ENCODE measurements around the gene PHF14. TPM values are rescaled to one million over a fixed set of nuclear protein-coding genes. Genes with fewer than 3 reads are reported as not detected.
A peak's percentile ranks its signal among the peaks of the same experiment; 100 is the strongest.
"Not testable (repeated sequence)": the region's sequence is repeated elsewhere in the genome, so short reads cannot be mapped to it uniquely, and the experiment has no call there.

PHF14 gene
- total RNA-seq: 301 TPM

- peak; percentile 94 for DNase-seq
Measured at GRCh38 chr7:10973061-10973941, at the start of gene PHF14. TSS of gene PHF14 (plus strand) at chr7:10973872. CDS start at chr7:10974324, 452 bp downstream.

DNA sequence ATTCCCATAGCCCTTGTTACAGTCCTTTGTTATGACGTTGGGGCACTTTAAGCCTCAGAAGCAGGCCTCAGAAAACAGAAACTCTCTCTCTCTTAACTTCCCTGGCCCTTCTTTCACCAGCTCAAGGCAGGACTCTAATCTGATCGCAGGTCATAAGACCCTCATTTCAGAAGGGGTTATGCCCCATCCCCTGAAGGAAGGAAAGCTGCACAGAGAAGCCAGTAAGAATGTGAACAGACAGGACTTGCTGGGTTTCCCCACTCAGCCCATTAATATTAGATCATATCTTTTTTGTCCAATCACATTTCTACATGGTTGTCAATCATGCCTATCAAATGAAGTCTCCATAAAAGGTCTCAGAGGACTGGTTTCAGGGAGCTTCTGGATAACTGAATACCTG is 49.3 kb upstream of the PHF14 start:
- DNase-seq: no peak

GRCh38 chr7:10928203-10928602 is 45.5 kb upstream of the PHF14 start:
- DNase-seq: not testable (repeated sequence)

- DNase-seq: no peak
Measured at GRCh38 chr7:10930551-10930950, 43.1 kb upstream of the PHF14 start.

GRCh38 chr7:10931161-10931560 is 42.5 kb upstream of the PHF14 start:
- DNase-seq: no peak

DNA sequence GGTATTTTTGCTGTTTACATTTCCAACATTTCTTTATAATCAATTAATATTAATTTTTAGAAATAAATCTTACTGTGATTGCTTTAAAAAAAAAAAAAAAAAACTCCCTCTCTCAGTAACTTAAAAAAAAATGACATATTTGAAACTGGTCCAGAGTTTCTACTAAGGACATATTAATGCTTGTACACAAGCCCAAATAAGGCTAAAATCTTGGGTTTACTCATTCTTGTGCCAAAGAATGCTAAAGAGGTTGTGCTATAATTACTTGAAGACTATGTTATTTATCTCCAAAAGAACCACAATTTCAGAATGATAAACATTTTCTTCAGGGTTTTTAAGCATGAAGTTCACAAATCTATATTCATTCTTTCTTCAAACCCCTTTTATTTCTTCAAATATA is 39.4 kb upstream of the PHF14 start:
- DNase-seq: no peak

DNA sequence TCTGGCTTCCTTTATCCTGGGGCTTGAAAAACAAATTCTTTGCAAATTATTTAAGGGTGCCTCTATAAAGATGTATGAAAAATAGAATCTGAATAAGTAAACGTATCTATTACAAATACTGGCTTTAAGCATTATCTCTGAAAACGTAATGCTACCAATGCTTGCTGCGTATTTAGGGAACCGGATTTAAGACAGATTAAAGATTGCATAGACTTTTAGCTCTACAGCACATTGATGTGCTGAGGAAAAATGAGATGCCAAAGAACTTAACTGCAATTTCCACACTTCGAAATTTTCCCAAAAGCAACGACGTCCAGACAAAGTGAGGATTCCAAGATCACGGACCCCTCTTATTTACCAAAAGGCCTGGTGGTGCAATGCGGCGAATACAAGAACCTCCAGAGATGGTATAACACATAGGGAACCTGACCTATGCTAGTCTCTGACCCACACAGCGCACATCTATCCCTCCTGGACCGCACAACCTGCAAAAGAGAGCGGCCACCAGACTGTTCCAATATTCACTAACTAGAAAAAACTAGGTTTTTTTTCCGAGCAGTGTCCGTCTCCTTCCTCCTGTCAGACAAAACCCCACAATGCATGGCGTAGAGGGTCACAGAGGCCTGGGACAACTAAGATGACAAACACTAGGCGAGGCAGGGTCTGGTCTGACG is 34.3 kb upstream of the PHF14 start:
- DNase-seq: no peak

- peak; percentile 80 for DNase-seq
Measured at GRCh38 chr7:10939911-10940703, 33.6 kb upstream of the PHF14 start.

DNA sequence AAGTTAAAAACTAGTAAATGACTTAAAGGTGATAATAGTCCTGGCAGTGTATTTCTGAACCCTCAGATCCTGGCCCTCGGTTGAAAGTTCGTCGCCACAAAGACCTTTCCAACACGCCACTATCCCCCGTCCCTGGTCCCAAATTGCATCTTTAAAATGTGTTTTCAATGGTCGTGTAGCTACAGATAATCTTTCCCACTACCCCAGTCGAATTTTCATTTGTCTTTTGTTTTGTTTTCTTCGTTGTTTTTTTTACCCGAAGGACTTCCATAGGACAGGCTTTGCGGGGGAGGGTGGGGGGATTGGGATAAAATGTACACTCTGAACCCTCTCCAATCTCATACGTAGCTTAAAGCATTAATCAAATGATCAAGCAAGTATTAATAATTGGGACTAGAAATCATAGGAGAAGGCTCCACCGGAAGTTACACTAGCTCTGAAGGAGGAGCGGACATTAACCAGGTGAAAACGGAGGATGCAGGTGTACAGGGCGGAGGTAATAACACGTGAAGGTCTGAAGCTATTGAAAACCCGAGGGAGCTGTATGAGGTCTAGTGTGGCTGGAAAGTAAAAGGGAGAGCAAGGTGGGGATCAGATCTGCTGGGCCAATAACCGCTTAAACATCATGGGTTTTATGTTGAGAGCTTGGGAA is 32.8 kb upstream of the PHF14 start:
- no peak for DNase-seq

- DNase-seq: no peak
Measured at GRCh38 chr7:10950494-10950893, 23.2 kb upstream of the PHF14 start.

DNA sequence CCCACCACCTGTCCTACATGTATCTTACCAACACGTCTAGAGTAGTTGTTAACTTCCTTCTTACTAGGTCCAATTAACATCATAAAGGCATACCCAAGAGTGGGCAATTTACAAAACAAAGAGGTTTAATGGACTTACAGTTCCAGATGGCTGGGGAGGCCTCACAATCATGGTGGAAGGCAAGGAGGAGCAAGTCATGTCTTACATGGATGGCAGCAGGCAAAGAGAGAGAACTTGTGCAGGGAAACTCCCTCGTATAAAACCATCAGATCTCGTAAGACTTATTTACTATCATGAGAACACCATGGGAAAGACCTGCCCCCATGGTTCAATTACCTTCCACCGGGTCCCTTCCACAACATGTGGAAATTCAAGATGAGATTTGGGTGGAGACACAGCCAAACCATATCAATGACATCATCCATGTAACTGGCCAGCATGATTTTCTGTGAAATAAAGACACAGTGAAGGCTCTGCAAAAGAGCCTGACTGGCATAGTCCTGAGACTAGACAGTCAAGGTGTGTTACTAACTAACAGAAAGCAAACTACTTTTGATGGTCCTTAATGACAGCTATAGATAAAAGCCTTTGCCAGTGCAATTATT is 22.6 kb upstream of the PHF14 start:
- not testable (repeated sequence) for DNase-seq

- DNase-seq: no peak
Measured at GRCh38 chr7:10952588-10952987, 21.1 kb upstream of the PHF14 start.

- not testable (repeated sequence) for DNase-seq
Measured at GRCh38 chr7:10953078-10953750, 20.5 kb upstream of the PHF14 start.

- DNase-seq: no peak
Measured at GRCh38 chr7:10956528-10956927, 17.1 kb upstream of the PHF14 start.

GRCh38 chr7:10960242-10960641 is 13.4 kb upstream of the PHF14 start:
- not testable (repeated sequence) for DNase-seq

DNA sequence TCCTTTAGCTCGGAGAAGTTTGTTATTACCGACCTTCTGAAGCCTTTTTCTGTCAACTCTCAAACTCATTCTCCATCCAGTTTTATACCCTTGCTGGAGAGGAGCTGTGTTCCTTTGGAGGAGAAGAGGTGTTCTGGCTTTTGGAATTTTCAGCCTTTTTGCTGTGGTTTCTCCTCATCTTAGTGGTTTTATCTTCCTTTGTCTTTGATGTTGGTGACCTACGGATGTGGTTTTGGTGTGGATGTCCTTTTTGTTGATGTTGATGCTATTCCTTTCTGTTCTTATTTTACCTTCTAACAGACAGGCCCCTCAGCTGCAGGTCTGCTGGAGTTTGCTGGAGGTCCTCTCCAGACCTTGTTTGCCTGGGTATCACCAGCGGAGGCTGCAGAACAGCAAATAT is 8.7 kb upstream of the PHF14 start:
- not testable (repeated sequence) for DNase-seq

DNA sequence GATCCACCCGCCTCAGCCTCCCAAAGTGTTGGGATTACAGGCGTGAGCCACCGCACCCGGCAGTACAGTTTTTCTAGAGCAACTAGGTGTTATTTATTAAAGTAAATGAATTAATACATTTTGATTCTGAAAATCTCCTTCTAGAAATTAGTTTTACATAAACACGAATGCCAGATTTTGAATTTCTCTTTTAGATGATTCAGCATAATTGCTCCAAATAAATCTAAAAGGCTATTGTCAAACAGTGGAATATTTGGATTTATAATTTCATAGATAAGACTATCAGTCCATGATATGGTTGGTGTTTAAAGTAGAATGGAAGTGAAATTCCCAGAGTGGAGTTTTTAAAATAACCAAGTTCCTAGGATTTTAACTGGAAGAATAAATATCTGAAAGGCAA is 1.5 kb upstream of the PHF14 start:
- no peak for DNase-seq

DNA sequence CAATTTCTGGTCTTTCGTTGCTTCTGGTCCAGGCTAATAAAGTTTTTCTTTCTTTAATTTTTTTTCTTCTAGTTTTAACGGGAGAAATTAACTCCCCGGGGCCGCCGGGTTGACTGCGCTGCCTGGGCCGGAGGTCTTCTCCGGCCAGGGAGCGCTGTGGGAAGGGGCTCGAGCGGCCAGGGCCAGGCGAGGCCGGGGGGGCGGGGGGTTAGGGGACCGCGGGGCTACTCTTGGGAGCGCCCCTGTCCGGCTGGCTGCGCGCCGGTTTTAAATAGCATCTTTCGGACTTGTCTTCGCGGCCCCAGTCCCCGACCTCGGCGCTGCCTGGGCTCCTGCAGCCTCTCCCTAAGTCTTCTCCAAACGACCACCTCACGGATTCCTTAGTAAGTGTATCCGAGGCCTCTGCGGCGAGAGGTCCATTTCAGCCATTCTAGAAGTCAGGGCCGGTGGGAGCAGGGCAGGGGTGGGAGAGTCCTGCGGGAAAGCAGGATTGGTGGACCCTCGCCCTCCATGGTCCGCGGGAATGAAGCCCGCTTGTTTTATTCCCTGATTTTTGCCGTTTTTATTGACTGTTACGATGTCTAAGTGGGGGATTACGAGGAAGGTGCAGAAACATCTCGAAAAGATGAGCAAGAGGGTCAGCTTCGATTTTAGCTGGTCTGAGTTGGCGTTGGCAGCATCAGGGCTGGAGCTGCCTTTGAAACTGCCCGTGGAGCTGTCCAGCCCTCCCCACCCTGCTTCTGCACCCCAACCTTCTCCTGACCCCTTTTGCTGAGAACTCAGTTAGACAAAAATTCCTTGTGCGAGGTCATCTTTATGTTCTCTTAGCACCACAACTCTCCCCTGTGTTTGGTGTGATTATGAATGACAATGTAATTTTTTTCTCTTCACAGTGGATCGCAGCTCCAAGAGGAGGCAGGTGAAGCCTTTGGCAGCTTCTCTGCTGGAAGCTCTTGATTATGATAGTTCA is 555 bp downstream of the PHF14 start:
- peak; percentile 6 for DNase-seq

GRCh38 chr7:10977113-10977512 is 3.4 kb downstream of the PHF14 start:
- no peak for DNase-seq

GRCh38 chr7:10981317-10981716 is 7.6 kb downstream of the PHF14 start:
- DNase-seq: no peak
